H1 (cell line): ENCODE data around the gene CNGB1. TPM values are rescaled to one million over a fixed set of nuclear protein-coding genes. Genes with fewer than 3 reads are reported as not detected.
A peak's percentile ranks its signal among the peaks of the same experiment; 100 is the strongest.

ENCODE experiments used
- CTCF ChIA-PET: fragments of 300-600 bp; sonication (Branson Sonifier 250); formaldehyde crosslinking; loops from one replicate; lab custom pipeline; 2021; ENCODE audit not compliant: partially characterized antibody; lab: Charles Lee
- POLR2A ChIA-PET: fragments of 300-600 bp; sonication (Branson Sonifier 250); formaldehyde crosslinking; loops from one replicate; lab custom pipeline; 2021; ENCODE audit warnings: inconsistent platforms; ENCODE audit not compliant: partially characterized antibody; lab: Charles Lee
- DNase-seq, 2 experiments: peaks; one replicate each; pipeline versions ENCODE4 v3.0.0 to v3.0.0-alpha.2; 2010 to 2022; ENCODE audit warnings: low spot score in 2 of 2, low read depth in 1 of 2, mixed read lengths in 1 of 2
- FAIRE-seq: peaks from 2 replicates; lab custom pipeline; 2011; peaks lifted over from hg19 to GRCh38; lab: Jason Lieb, UNC
- H2AFZ ChIP-seq: 2 replicates; pipeline ENCODE4 v1.8.1; 2012; ENCODE audit warnings: low read length, inconsistent platforms
- H2AK5ac ChIP-seq: 2 replicates; pipeline ENCODE4 v1.6.1; 2013; ENCODE audit warnings: low read depth, low read length
- H2BK120ac ChIP-seq: replicated peaks from 2 replicates; pipeline ENCODE3; 2013; ENCODE audit warnings: low read depth, low read length, inconsistent platforms
- H2BK12ac ChIP-seq: 2 replicates; pipeline ENCODE4 v1.6.1; 2013; ENCODE audit warnings: low read depth, low read length
- H2BK15ac ChIP-seq: 2 replicates; pipeline ENCODE4 v1.6.1; 2013; ENCODE audit warnings: low read length
- H2BK20ac ChIP-seq: 2 replicates; pipeline ENCODE4 v1.6.1; 2013; ENCODE audit warnings: low read length
- H2BK5ac ChIP-seq: 2 replicates; pipeline ENCODE4 v1.6.1; 2013; ENCODE audit warnings: low read depth, low read length
- H3K14ac ChIP-seq: 2 replicates; pipeline ENCODE4 v1.6.1; 2013; ENCODE audit warnings: inconsistent platforms; ENCODE audit not compliant: insufficient read length
- H3K18ac ChIP-seq: 2 replicates; pipeline ENCODE4 v1.6.1; 2013; ENCODE audit warnings: low read length; ENCODE audit errors: extremely low read depth
- H3K23ac ChIP-seq: 2 replicates; pipeline ENCODE4 v1.6.1; 2013; ENCODE audit warnings: inconsistent platforms; ENCODE audit not compliant: insufficient read length
- H3K23me2 ChIP-seq: 2 replicates; pipeline ENCODE4 v1.6.1; 2013; ENCODE audit warnings: low read depth, low read length
- H3K27ac ChIP-seq: 2 replicates; pipeline ENCODE4 v1.6.1; 2011; ENCODE audit warnings: low read depth, low read length, inconsistent platforms
- H3K27me3 ChIP-seq, 4 experiments: replicated peaks in 1 of 4; 1 replicate in 1 of 4; 2 replicates in 3 of 4; pipeline versions ENCODE4 v1.6.1 to v1.8.1; 2011 to 2013; ENCODE audit warnings: low read length in 3 of 4, mild to moderate bottlenecking in 3 of 4, inconsistent platforms in 2 of 4, mixed read lengths in 2 of 4, moderate library complexity in 1 of 4; ENCODE audit not compliant: control insufficient read depth in 3 of 4, insufficient read depth in 3 of 4; ENCODE audit errors: extremely low read depth in 1 of 4
- H3K36me3 ChIP-seq, 4 experiments: 2 replicates each; pipeline versions ENCODE4 v1.6.1 to v1.8.1; 2011 to 2013; ENCODE audit warnings: mild to moderate bottlenecking in 4 of 4, low read length in 3 of 4, moderate library complexity in 2 of 4, control low read depth in 1 of 4, inconsistent platforms in 1 of 4; ENCODE audit not compliant: insufficient read depth in 4 of 4, control insufficient read depth in 2 of 4
- H3K4ac ChIP-seq: replicated peaks from 2 replicates; pipeline ENCODE3; 2013; ENCODE audit warnings: low read length, low read depth, mixed read lengths, inconsistent platforms; ENCODE audit not compliant: insufficient read length
- H3K4me1 ChIP-seq, 4 experiments: replicated peaks in 1 of 4; 1 replicate in 1 of 4; 2 replicates in 3 of 4; pipeline versions ENCODE4 v1.6.1 to v1.8.1; 2011 to 2013; ENCODE audit warnings: low read length in 3 of 4, inconsistent platforms in 2 of 4, mixed read lengths in 1 of 4; ENCODE audit not compliant: insufficient read depth in 4 of 4, control insufficient read depth in 3 of 4
- H3K4me2 ChIP-seq, 2 experiments: 2 replicates each; pipeline versions ENCODE4 v1.6.1 to v1.8.1; 2011 to 2013; ENCODE audit warnings: low read depth in 2 of 2, low read length in 2 of 2, control low read depth in 1 of 2, inconsistent platforms in 1 of 2, mild to moderate bottlenecking in 1 of 2; ENCODE audit not compliant: insufficient read depth in 1 of 2
- H3K4me3 ChIP-seq, 4 experiments: fragments of 200-600, 300-600 bp in 1 of 4; sonication (generic), shearing (Covaris generic), sonication (Bioruptor Twin) in 1 of 4; 2 replicates each; pipeline versions ENCODE4 v1.5.1 to v1.8.1; 2011 to 2016; ENCODE audit warnings: low read length in 4 of 4, low read depth in 3 of 4, control low read depth in 2 of 4, inconsistent platforms in 2 of 4, mild to moderate bottlenecking in 2 of 4, mixed read lengths in 1 of 4, moderate library complexity in 1 of 4; ENCODE audit not compliant: insufficient read depth in 2 of 4; ENCODE audit errors: extremely low read depth in 1 of 4
- H3K56ac ChIP-seq: replicated peaks from 2 replicates; pipeline ENCODE3; 2013; ENCODE audit warnings: low read depth, mild to moderate bottlenecking, mixed read lengths, low read length, inconsistent platforms; ENCODE audit not compliant: insufficient read length
- H3K79me1 ChIP-seq: 2 replicates; pipeline ENCODE4 v1.6.1; 2013; ENCODE audit warnings: low read depth, low read length, control low read depth
- H3K79me2 ChIP-seq, 2 experiments: 2 replicates each; pipeline versions ENCODE4 v1.6.1 to v1.8.1; 2012 to 2013; ENCODE audit warnings: low read length in 2 of 2, mild to moderate bottlenecking in 2 of 2, inconsistent platforms in 1 of 2; ENCODE audit not compliant: insufficient read depth in 2 of 2, control insufficient read depth in 1 of 2
- H3K9ac ChIP-seq, 4 experiments: replicated peaks in 1 of 4; 1 replicate in 1 of 4; 2 replicates in 3 of 4; pipeline versions ENCODE4 v1.6.1 to v1.8.1; 2011 to 2013; ENCODE audit warnings: low read depth in 3 of 4, low read length in 3 of 4, control low read depth in 2 of 4, mild to moderate bottlenecking in 2 of 4, moderate library complexity in 2 of 4, inconsistent platforms in 1 of 4; ENCODE audit errors: extremely low read depth in 1 of 4
- H3K9me3 ChIP-seq, 2 experiments: 2 replicates each; pipeline versions ENCODE4 v1.6.1 to v1.8.1; 2012 to 2013; ENCODE audit warnings: mild to moderate bottlenecking in 2 of 2, moderate library complexity in 2 of 2, control low read depth in 1 of 2, inconsistent platforms in 1 of 2, low read depth in 1 of 2, low read length in 1 of 2, mixed read lengths in 1 of 2; ENCODE audit not compliant: insufficient read depth in 2 of 2
- H4K20me1 ChIP-seq, 2 experiments: replicated peaks in 1 of 2; 2 replicates each; pipeline versions ENCODE3 to v1.8.1; 2011 to 2013; ENCODE audit warnings: inconsistent platforms in 2 of 2, low read length in 2 of 2, mild to moderate bottlenecking in 1 of 2; ENCODE audit not compliant: insufficient read depth in 2 of 2, control insufficient read depth in 1 of 2
- H4K5ac ChIP-seq: 2 replicates; pipeline ENCODE4 v1.6.1; 2013; ENCODE audit warnings: low read length, low read depth, mixed read lengths, inconsistent platforms; ENCODE audit not compliant: insufficient read length
- H4K8ac ChIP-seq: 2 replicates; pipeline ENCODE4 v1.8.0; 2013; ENCODE audit warnings: mild to moderate bottlenecking, moderate library complexity, low read length, inconsistent platforms; ENCODE audit not compliant: insufficient read depth; ENCODE audit errors: extremely low read depth
- H4K91ac ChIP-seq: replicated peaks from 2 replicates; pipeline ENCODE3; 2013; ENCODE audit warnings: low read length, mixed read lengths, inconsistent platforms; ENCODE audit not compliant: insufficient read length
- ASH2L ChIP-seq: fragments of 200-600, 300-600 bp; sonication (generic); IDR thresholded peaks from one replicate; pipeline ENCODE4 v1.7.1; 2017; ENCODE audit warnings: low read length
- BRCA1 ChIP-seq: IDR thresholded peaks from 2 replicates; pipeline ENCODE4 v1.6.1; 2012; ENCODE audit warnings: low read depth, low read length, improper control_type of control experiment
- EZH2 ChIP-seq: fragments of 200-600 bp; sonication (generic); IDR thresholded peaks from 2 replicates; pipeline ENCODE4 v1.7.1; 2012; ENCODE audit warnings: low read depth, mild to moderate bottlenecking, moderate library complexity, low read length, inconsistent platforms; ENCODE audit not compliant: severe bottlenecking
- HDAC2 ChIP-seq, 2 experiments: fragments of 300-600 bp in 1 of 2; sonication (generic) in 1 of 2; IDR thresholded peaks; 2 replicates each; pipeline ENCODE4 v1.6.1; 2011 to 2012; ENCODE audit warnings: low read depth in 2 of 2, low read length in 2 of 2, mild to moderate bottlenecking in 2 of 2, moderate library complexity in 2 of 2, borderline replicate concordance in 1 of 2, inconsistent platforms in 1 of 2
- KDM4A ChIP-seq: IDR thresholded peaks from one replicate; pipeline ENCODE4 v1.7.1; 2012; ENCODE audit warnings: low read depth, mild to moderate bottlenecking, moderate library complexity, low read length, inconsistent platforms; ENCODE audit not compliant: severe bottlenecking
- NANOG ChIP-seq: IDR thresholded peaks from 2 replicates; pipeline ENCODE4 v1.6.1; 2011; ENCODE audit warnings: low read length, low read depth, mild to moderate bottlenecking, inconsistent platforms; ENCODE audit not compliant: insufficient read depth, poor library complexity, severe bottlenecking
- NRF1 ChIP-seq: IDR thresholded peaks from 2 replicates; pipeline ENCODE4 v1.6.1; 2011; ENCODE audit warnings: mild to moderate bottlenecking, low read depth, low read length, improper control_type of control experiment
- RNF2 ChIP-seq: fragments of 200-900, 300-1000 bp; sonication (generic); IDR thresholded peaks from 2 replicates; pipeline ENCODE4 v1.7.1; 2016; ENCODE audit warnings: borderline replicate concordance, low read depth, mild to moderate bottlenecking, antibody characterized with exemption, low read length; ENCODE audit not compliant: poor library complexity, severe bottlenecking; ENCODE audit errors: missing control alignments
- SIN3A ChIP-seq, 2 experiments: IDR thresholded peaks in 1 of 2; conservative IDR thresholded peaks in 1 of 2; 2 replicates each; pipeline ENCODE4 v1.6.1; 2011 to 2012; ENCODE audit warnings: low read length in 2 of 2, improper control_type of control experiment in 1 of 2, low read depth in 1 of 2, mild to moderate bottlenecking in 1 of 2
- SP4 ChIP-seq: IDR thresholded peaks from 2 replicates; pipeline ENCODE4 v1.6.1; 2012; ENCODE audit warnings: low read length, inconsistent platforms
- TAF7 ChIP-seq: optimal IDR thresholded peaks from 2 replicates; pipeline ENCODE3; 2011; ENCODE audit warnings: low read depth, mild to moderate bottlenecking, inconsistent platforms, low read length, moderate library complexity, borderline replicate concordance
- WGBS, 2 experiments: shearing (Covaris generic) in 1 of 2; methylation state at CpG; one replicate each; pipeline versions ENCODE4 v1.1.6 to v1.1.7; 2013 to 2015; ENCODE audit warnings: low lambda C conversion rate in 2 of 2, mixed read lengths in 2 of 2, inconsistent platforms in 1 of 2, low coverage in 1 of 2, missing lambda C conversion rate in 1 of 2; ENCODE audit not compliant: insufficient replicate concordance in 2 of 2, insufficient coverage in 1 of 2, insufficient read length in 1 of 2; ENCODE audit errors: extremely low coverage in 1 of 2, missing lambda C conversion rate in 1 of 2; 5-methylcytosine and 5-hydroxymethylcytosine counted together
- polyA plus RNA-seq, 7 experiments: library from polyadenylated mRNA; depleted of rRNA in 3 of 7; stranded (reverse) in 5 of 7; unstranded in 2 of 7; fragments of >200 nt in 5 of 7; fragments of 200-250 nt in 2 of 7; gene quantifications; 1 replicate in 5 of 7; 2 replicates in 1 of 7; 4 replicates in 1 of 7; pipeline versions ENCODE4 v1.2.1 to v1.2.3, GENCODE V29; 2011 to 2013; ENCODE audit warnings: missing spikeins in 2 of 7, mixed read lengths in 2 of 7
- total RNA-seq: library from RNA; stranded (reverse); fragmentation: NEBNext Ultra II Directional; extraction: Animal tissue kit (Norgen Biotek cat#: 25700); gene quantifications from 2 replicates; pipeline ENCODE4 v1.2.1, GENCODE V29; 2021
- TF ChIP-seq, protein P1 (sequence below): IDR thresholded peaks from 2 replicates; pipeline ENCODE4 v1.6.1; 2012; ENCODE audit warnings: inconsistent platforms

Gene CNGB1
- total and polyA plus RNA-seq, 2 of the 8 experiments (the other 6 are each of a cell fraction or from before 2014, with no cell fraction given): not detected

DNA sequence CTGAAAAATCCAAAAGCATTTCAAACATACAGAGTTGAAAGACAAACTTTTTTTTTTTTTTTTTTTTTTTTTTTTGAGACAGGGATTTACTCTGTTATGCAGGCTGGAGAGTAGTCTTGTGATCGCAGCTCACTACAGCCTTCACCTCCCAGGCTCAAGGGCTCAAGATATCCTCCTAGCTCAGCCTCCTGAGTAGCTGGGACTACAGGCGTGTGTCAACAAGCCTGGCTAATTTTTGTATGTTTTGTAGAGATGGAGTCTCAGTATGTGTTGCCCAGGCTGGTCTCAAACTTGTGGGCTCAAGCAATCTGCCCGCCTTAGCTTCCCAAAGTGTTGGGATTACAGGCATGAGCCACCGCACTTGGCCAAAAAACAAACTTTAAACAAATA is 104.4 kb downstream of the CNGB1 start:
- H3K27ac ChIP-seq: no peak overlapping the region

More for the DNA sequence above, 104.4 kb downstream of the CNGB1 start:
- no peaks in the 10 kb centered on the region for H3K79me1 ChIP-seq
- no peak overlapping the region for H4K5ac ChIP-seq
- no peak overlapping the region for H3K56ac ChIP-seq
- no peaks in the 10 kb centered on the region for H3K23me2 ChIP-seq
- H3K4me2 ChIP-seq: no peak overlapping the region
- no peak overlapping the region for H3K4me3 ChIP-seq
- 81% methylated on average over 4 of the region's 4 CpGs; no CpG with 5 or more reads in 1 of the 2 experiments for WGBS, 2 experiments
- CTCF ChIA-PET: interaction anchor here (0.7 to 2.2 kb wide), 6 partner anchors 13 to 116 kb away, joined by 3 to 13 read pairs (median 4); no protein-coding TSS in a partner anchor
- H4K91ac ChIP-seq: no peak overlapping the region
- peaks cover 5 to 11% (median 6%) of the 10 kb centered on the region in 4 experiments; a peak in 6 of 7 replicates for H3K4me1 ChIP-seq
- no peak overlapping the region for H3K9ac ChIP-seq
- H3K36me3 ChIP-seq: no peaks in the 10 kb centered on the region
- no peak for FAIRE-seq
- peak overlapping the region; percentile 81; the same call in 1 of the 2 replicates for H2BK15ac ChIP-seq
- H3K9me3 ChIP-seq: no peaks in the 10 kb centered on the region
- no peak overlapping the region for H2BK20ac ChIP-seq
- DNase-seq: no peak
- H3K18ac ChIP-seq: no peak overlapping the region
- no peaks in the 10 kb centered on the region for H4K20me1 ChIP-seq
- no peak overlapping the region for H4K8ac ChIP-seq
- H2BK12ac ChIP-seq: no peak overlapping the region
- no peaks in the 10 kb centered on the region for H3K79me2 ChIP-seq
- POLR2A ChIA-PET: interaction anchor here (0.7 kb wide), 2 partner anchors 130 to 191 kb away, joined by 3 to 4 read pairs; no protein-coding TSS in a partner anchor
- H3K27me3 ChIP-seq: no peaks in the 10 kb centered on the region
- H2BK5ac ChIP-seq: no peak overlapping the region
- TF ChIP-seq NRF1 (no peak), RNF2 (no peak), TAF7 (no peak), KDM4A (no peak), BRCA1 (no peak), NANOG (no peak), HDAC2 (IDR thresholded peaks at IDR 0.05; ENCODE audit: borderline replicate concordance in 1 of 2, low read depth in 2 of 2, low read length in 2 of 2) (no peak), EZH2 (no peak), SP4 (no peak), SIN3A (conservative IDR thresholded peaks at IDR 0.05 in 1 of 2, IDR thresholded peaks at IDR 0.05 in 1 of 2; ENCODE audit: low read depth in 1 of 2, low read length in 2 of 2) (no peak), ASH2L (no peak)
- TF ChIP-seq, protein P1, sequence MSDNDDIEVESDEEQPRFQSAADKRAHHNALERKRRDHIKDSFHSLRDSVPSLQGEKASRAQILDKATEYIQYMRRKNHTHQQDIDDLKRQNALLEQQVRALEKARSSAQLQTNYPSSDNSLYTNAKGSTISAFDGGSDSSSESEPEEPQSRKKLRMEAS: no peak
- no peak overlapping the region for H3K23ac ChIP-seq
- no peak overlapping the region for H2AFZ ChIP-seq
- H3K4ac ChIP-seq: no peak overlapping the region
- H2AK5ac ChIP-seq: 0 out of 2 replicates have a peak overlapping the region, but pooled peaks have one; percentile 61
- no peak overlapping the region for H2BK120ac ChIP-seq
- H3K14ac ChIP-seq: no peak overlapping the region
